Transverse colon (tissue), 4 donors: ENCODE measurements around the gene KBTBD7. TPM values are rescaled to one million over a fixed set of nuclear protein-coding genes. Genes with fewer than 3 reads are reported as not detected.

Experiments used
- DNase-seq: peaks from one replicate; pipeline ENCODE4 v3.0.0-alpha.2; 2019
- H3K27ac ChIP-seq, 4 donors: fragments of 200-600 bp; sonication (generic); 2 replicates each; pipeline ENCODE4 v1.5.1; 2016 to 2018; ENCODE audit warnings: inconsistent platforms in 4 of 4
- H3K27me3 ChIP-seq: fragments of 200-600 bp; sonication (generic); 2 replicates; pipeline ENCODE4 v1.5.1; 2017; ENCODE audit warnings: inconsistent platforms
- H3K36me3 ChIP-seq, 4 donors: fragments of 200-600 bp; sonication (generic); 2 replicates each; pipeline ENCODE4 v1.5.1; 2017 to 2019; ENCODE audit warnings: inconsistent platforms in 4 of 4
- H3K4me1 ChIP-seq, 4 donors: fragments of 200-600 bp; sonication (generic); 2 replicates each; pipeline ENCODE4 v1.5.1; 2017 to 2020; ENCODE audit warnings: inconsistent platforms in 4 of 4
- H3K4me3 ChIP-seq, 4 donors: fragments of 200-600 bp; sonication (generic); 1 replicate in 1 of 4; 2 replicates in 3 of 4; pipeline versions ENCODE4 v1.5.1 to v1.6.1; 2017 to 2019; ENCODE audit warnings: inconsistent platforms in 4 of 4
- H3K9me3 ChIP-seq, 2 donors: fragments of 200-600 bp; sonication (generic); 2 replicates each; pipeline ENCODE4 v1.5.1; 2017 to 2019; ENCODE audit warnings: inconsistent platforms in 2 of 2
- EP300 ChIP-seq: sonication (generic); formaldehyde crosslinking; IDR thresholded peaks from one replicate; pipeline ENCODE4 v1.6.1; 2017; ENCODE audit warnings: antibody characterized with exemption, low read depth
- POLR2A ChIP-seq: fragments of 450-650 bp; IDR thresholded peaks from one replicate; pipeline ENCODE4 v1.6.1; 2016; ENCODE audit warnings: antibody characterized with exemption, mild to moderate bottlenecking, moderate library complexity
- POLR2AphosphoS5 ChIP-seq, 3 donors: sonication (generic); formaldehyde crosslinking; IDR thresholded peaks; one replicate each; pipeline ENCODE4 v1.6.1; 2016; ENCODE audit warnings: antibody characterized with exemption in 3 of 3
- WGBS, 2 donors: methylation state at CpG; one replicate each; pipeline ENCODE4 v1.1.5; 2018; ENCODE audit warnings: low coverage in 1 of 2; 5-methylcytosine and 5-hydroxymethylcytosine counted together
- in situ Hi-C, 4 donors: fragments of 200-750 bp; cut with MboI; loops; one replicate each; pipeline versions ENCODE4 v1.15.0 to v1.15.1; 2017; ENCODE audit warnings: low sequenced_read_pairs in 3 of 4, low pct_ligation_motif_present in 1 of 4, low pct_unique_long_range_greater_than_20kb in 1 of 4
- intact Hi-C: fragments of 100-400 bp; cut with DNase I; formaldehyde crosslinking; loops from one replicate; pipeline ENCODE4 v1.15.1; 2023; ENCODE audit warnings: low total_unique reads
- total RNA-seq, 4 donors: library from RNA; depleted of rRNA; stranded (reverse); fragments of >200 nt; gene quantifications; one replicate each; pipeline ENCODE4 v1.1.0, GENCODE V29; 2016
- TF ChIP-seq, protein P1 (sequence below), 5 experiments: fragments of 200-600 bp in 3 of 5; fragments of 450-650 bp in 2 of 5; sonication (generic) in 3 of 5; IDR thresholded peaks; 1 replicate in 2 of 5; 2 replicates in 3 of 5; pipeline ENCODE4 v1.5.1; 2016 to 2017; ENCODE audit warnings: antibody characterized with exemption in 5 of 5, inconsistent platforms in 3 of 5, mild to moderate bottlenecking in 2 of 5, moderate library complexity in 1 of 5

Gene KBTBD7
- total RNA-seq, 4 donors from 2014 or later, result 0.75 to 7.6 (median 4.2) TPM

DNA sequence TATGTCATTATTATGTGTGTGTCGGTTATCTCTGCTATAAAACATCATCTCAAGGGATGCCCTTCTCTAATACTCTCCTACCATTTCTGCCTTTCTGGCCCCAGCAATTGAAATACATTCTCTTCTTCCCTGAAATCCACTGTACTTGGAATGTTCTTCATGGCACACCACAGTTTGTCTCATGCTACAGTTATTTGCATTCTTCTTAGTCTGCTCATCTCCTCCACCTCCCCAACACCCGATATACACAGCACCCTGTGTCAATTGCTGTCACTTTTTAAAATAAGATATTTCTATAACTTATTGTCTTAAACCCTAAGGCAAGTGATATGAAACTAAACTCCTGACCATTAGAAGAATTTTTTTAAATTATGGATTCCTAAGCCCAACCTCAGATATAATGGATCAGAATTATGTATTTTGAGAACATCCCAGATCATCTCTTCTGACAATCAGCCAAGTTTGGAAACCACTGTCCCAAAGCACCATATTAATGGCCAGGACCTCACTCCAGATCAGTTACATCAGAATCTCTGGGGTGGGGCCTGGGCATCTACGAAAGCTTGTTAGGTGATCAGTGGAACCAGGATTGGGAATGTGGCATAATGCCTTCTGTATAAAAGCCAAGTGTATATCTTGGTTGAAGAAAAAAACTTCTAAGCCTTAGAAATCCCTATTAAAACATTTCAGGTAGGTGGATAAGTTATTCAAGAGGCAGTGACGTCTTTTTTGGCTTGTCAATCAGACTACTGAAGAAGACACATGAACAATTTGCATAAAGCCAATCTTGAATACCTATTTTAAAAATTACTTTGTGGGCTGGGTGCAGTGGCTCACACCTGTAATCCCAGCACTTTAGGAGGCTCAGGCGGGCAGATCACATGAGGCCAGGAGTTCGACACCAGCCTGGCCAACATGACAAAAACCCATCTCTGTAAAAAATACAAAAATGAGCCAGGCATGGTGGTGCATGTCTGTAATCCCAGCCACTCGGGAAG is 30.0 kb upstream of the KBTBD7 start:
- no peak overlapping the region for H3K4me3 ChIP-seq
- no peaks in the 10 kb centered on the region for H3K36me3 ChIP-seq
- DNase-seq, result no peak
- in situ Hi-C loops, result loop anchor here in 2 of 4 donors (10.0 to 25.0 kb wide), 2 partner anchors 150 to 437 kb away; partner anchors contain the start of gene SLC25A15 (in 1 of the 2)
- 80 to 89% methylated on average over 4 to 7 of the region's 7 CpGs for WGBS, 2 donors
- H3K4me1 ChIP-seq, result no peaks in the 10 kb centered on the region
- no peaks in the 10 kb centered on the region for H3K27me3 ChIP-seq
- intact Hi-C loops, result loop anchor here (5.0 kb wide), 1 partner anchor 152 kb away; no protein-coding TSS in a partner anchor
- no peak overlapping the region for H3K27ac ChIP-seq
- H3K9me3 ChIP-seq, result no peaks in the 10 kb centered on the region
- TF ChIP-seq POLR2A, result no peak
- TF ChIP-seq, protein P1, sequence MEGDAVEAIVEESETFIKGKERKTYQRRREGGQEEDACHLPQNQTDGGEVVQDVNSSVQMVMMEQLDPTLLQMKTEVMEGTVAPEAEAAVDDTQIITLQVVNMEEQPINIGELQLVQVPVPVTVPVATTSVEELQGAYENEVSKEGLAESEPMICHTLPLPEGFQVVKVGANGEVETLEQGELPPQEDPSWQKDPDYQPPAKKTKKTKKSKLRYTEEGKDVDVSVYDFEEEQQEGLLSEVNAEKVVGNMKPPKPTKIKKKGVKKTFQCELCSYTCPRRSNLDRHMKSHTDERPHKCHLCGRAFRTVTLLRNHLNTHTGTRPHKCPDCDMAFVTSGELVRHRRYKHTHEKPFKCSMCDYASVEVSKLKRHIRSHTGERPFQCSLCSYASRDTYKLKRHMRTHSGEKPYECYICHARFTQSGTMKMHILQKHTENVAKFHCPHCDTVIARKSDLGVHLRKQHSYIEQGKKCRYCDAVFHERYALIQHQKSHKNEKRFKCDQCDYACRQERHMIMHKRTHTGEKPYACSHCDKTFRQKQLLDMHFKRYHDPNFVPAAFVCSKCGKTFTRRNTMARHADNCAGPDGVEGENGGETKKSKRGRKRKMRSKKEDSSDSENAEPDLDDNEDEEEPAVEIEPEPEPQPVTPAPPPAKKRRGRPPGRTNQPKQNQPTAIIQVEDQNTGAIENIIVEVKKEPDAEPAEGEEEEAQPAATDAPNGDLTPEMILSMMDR (IDR thresholded peaks at IDR 0.05), result no peak
- no peak for TF ChIP-seq EP300
- TF ChIP-seq POLR2AphosphoS5 (IDR thresholded peaks at IDR 0.05), result no peak

DNA sequence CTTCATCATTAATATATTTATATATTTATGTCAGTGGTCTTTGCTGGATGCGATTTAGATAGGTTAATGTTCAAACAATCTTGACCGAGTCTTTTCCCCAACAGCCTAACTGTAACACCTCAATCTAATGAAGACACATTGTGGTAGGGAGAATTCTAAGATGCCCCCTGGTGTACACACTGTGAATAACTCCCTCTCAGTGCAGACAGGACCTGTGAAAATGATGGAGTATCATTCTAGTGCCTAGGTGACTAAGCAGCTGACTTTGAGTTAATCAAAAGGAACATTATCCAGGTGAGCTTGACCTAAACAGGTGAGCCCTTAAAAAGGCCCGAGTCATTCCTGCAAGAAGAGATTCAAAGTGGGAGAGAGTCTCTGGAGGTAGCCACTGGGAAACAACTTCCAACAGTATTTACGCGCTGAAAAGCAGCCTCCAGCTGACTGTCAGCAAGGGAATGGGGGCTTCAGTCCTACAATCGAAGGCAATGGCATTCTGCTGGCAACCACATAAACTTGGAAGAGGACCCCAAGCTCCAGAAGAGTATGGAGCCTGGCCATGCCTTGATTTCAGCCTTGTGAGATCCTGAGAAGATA is 28.0 kb upstream of the KBTBD7 start:
- H3K4me3 ChIP-seq, result no peak overlapping the region
- no peaks in the 10 kb centered on the region for H3K9me3 ChIP-seq
- TF ChIP-seq POLR2AphosphoS5 (IDR thresholded peaks at IDR 0.05) (no peak), POLR2A (no peak), EP300 (no peak)
- TF ChIP-seq, protein P1 (IDR thresholded peaks at IDR 0.05), result peak; percentile 72 to 83 (median 81)
- H3K27me3 ChIP-seq, result no peaks in the 10 kb centered on the region
- intact Hi-C loops, result loop anchor here (5.0 kb wide), 1 partner anchor 150 kb away; no protein-coding TSS in a partner anchor
- in situ Hi-C loops, result loop anchor here in 1 of 4 donors (10.0 kb wide), 1 partner anchor 148 kb away; no protein-coding TSS in a partner anchor
- no peak overlapping the region for H3K27ac ChIP-seq
- peak; percentile 44 for DNase-seq
- no peaks in the 10 kb centered on the region for H3K36me3 ChIP-seq
- no peaks in the 10 kb centered on the region for H3K4me1 ChIP-seq
- 28 to 53% methylated on average over 3 to 6 of the region's 6 CpGs for WGBS, 2 donors

DNA sequence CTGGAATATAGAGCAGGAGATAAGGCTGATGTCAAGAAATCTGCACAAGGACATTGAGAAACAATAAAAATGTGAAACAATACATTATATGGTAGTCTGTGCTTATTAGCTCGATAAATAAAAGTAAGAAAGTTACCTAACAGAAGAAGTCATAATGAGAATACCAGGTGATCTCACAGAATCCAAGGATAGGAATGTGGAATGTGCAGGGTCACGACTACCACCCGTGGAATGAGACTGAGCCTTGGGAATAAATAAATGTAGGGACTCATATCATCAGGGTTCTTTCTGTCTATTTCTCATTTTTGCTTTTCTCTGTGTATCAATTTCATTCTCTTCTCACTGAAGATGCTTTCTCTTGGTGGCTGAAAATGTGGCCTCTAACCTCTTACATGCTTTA is 26.0 kb upstream of the KBTBD7 start:
- Histone ChIP-seq H3K27me3 (no peaks in the 10 kb centered on the region), H3K4me1 (no peaks in the 10 kb centered on the region), H3K27ac (no peak overlapping the region), H3K4me3 (no peak overlapping the region), H3K36me3 (no peaks in the 10 kb centered on the region), H3K9me3 (no peaks in the 10 kb centered on the region)
- WGBS, 2 donors, result 87 to 94% methylated on average over 3 of the region's 3 CpGs
- intact Hi-C loops (loop anchor here (5.0 kb wide), 1 partner anchor 148 kb away; no protein-coding TSS in a partner anchor), in situ Hi-C loops (loop anchor here in 1 of 4 donors (10.0 kb wide), 1 partner anchor 146 kb away; no protein-coding TSS in a partner anchor)
- no peak for DNase-seq
- TF ChIP-seq POLR2A, result no peak
- TF ChIP-seq POLR2AphosphoS5 (IDR thresholded peaks at IDR 0.05), result no peak
- TF ChIP-seq, protein P1 (IDR thresholded peaks at IDR 0.05), result no peak
- TF ChIP-seq EP300, result no peak

DNA sequence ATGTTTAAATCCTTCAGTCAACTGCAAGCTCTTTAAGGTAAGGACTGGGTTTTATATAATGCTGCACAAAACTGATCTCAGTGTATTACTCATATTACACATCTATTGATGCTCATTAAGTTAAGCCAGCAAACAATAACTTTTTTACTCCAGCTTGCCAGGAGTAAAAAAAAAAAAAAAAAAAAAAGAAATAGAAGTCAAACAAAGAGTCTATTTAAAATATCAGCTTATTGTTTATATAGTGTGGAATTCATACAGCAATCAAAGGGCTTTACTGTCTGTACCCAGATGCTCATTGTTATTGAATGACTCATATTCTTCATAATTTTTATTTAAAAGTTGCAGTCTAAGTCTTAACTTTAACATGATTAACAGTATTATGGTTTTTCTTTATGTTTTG is 21.8 kb upstream of the KBTBD7 start:
- Histone ChIP-seq H3K27ac (no peak overlapping the region), H3K4me3 (no peak overlapping the region), H3K36me3 (no peaks in the 10 kb centered on the region), H3K9me3 (peaks cover 0 to 4% of the 10 kb centered on the region in 2 donors), H3K27me3 (no peaks in the 10 kb centered on the region), H3K4me1 (no peaks in the 10 kb centered on the region)
- in situ Hi-C loops, result no loop called here
- no peak for DNase-seq
- intact Hi-C loops, result loop anchor here (5.0 kb wide), 1 partner anchor 1081 kb away; no protein-coding TSS in a partner anchor
- no peak for TF ChIP-seq POLR2A
- TF ChIP-seq EP300, result no peak
- no peak for TF ChIP-seq POLR2AphosphoS5 (IDR thresholded peaks at IDR 0.05)
- TF ChIP-seq, protein P1 (IDR thresholded peaks at IDR 0.05), result no peak
